HCT116 (cell line): Measurements from ENCODE around the gene SMYD3. TPM values are rescaled to one million over a fixed set of nuclear protein-coding genes. Genes with fewer than 3 reads are reported as not detected.

Source experiments
- ATAC-seq: fragments of 200-7000 bp; cut with Tn5 transposase; 2 replicates; pipeline ENCODE4 v1.9.1; 2020; ENCODE audit warnings: mild to moderate bottlenecking, moderate library complexity
- BruUV-seq: library from RNA; stranded (reverse); fragments of 400-500 nt; replicated peaks from 2 replicates; lab custom pipeline; 2021; lab: Mats Ljungman, UMichigan
- CTCF ChIA-PET: fragments of 300-600 bp; sonication (Branson Sonifier 250); formaldehyde crosslinking; loops from one replicate; lab custom pipeline; 2021; ENCODE audit warnings: antibody characterized with exemption; lab: Charles Lee
- POLR2A ChIA-PET: fragments of 300-600, 350-600 bp; sonication (Branson Sonifier 250); formaldehyde crosslinking; loops from one replicate; lab custom pipeline; 2021; ENCODE audit warnings: antibody characterized with exemption; lab: Charles Lee
- RAD21 ChIA-PET, 2 experiments: fragments of 300-600 bp; sonication (Branson Sonifier 250); formaldehyde crosslinking; loops; one replicate each; lab custom pipeline; 2023; ENCODE audit warnings: low total read pairs in 2 of 2; ENCODE audit not compliant: uncharacterized antibody in 2 of 2, unreplicated experiment in 2 of 2, low non-redundant PET in 1 of 2; lab: Charles Lee
- DNase-seq: peaks from one replicate; pipeline ENCODE4 v3.0.0-alpha.2; 2010; ENCODE audit warnings: low read depth, low spot score
- H2AFZ ChIP-seq: fragments of 200-600 bp; shearing (Covaris generic), sonication (generic); 2 replicates; pipeline ENCODE4 v1.6.1; 2017; ENCODE audit warnings: low read depth, mixed run types, mixed read lengths, antibody characterized with exemption, low read length; ENCODE audit not compliant: poor library complexity, severe bottlenecking
- H3K27ac ChIP-seq: 2 replicates; pipeline ENCODE4 v1.5.1; 2012; ENCODE audit warnings: low read depth, low read length
- H3K27me3 ChIP-seq: fragments of 200-600 bp; sonication (generic); 2 replicates; pipeline ENCODE4 v1.6.1; 2016; ENCODE audit warnings: mixed run types, low read length, mixed read lengths; ENCODE audit not compliant: insufficient read depth
- H3K36me3 ChIP-seq, 2 experiments: fragments of 200-500 bp in 1 of 2; fragments of 200-600 bp in 1 of 2; sonication (Bioruptor generic) in 1 of 2; sonication (generic) in 1 of 2; 2 replicates each; pipeline versions ENCODE4 v1.5.1 to v1.6.1; 2014 to 2016; ENCODE audit warnings: low read length in 2 of 2, inconsistent platforms in 1 of 2, mixed read lengths in 1 of 2, mixed run types in 1 of 2; ENCODE audit not compliant: insufficient read depth in 2 of 2, control insufficient read depth in 1 of 2
- H3K4me1 ChIP-seq, 2 experiments: fragments of 200-600 bp in 1 of 2; sonication (generic) in 1 of 2; 2 replicates each; pipeline versions ENCODE4 v1.5.1 to v1.6.1; 2012 to 2017; ENCODE audit warnings: low read length in 2 of 2, inconsistent platforms in 1 of 2, mild to moderate bottlenecking in 1 of 2, mixed read lengths in 1 of 2, mixed run types in 1 of 2, moderate library complexity in 1 of 2; ENCODE audit not compliant: insufficient read depth in 2 of 2, control insufficient read depth in 1 of 2
- H3K4me2 ChIP-seq: fragments of 200-600 bp; sonication (generic); 2 replicates; pipeline ENCODE4 v1.6.1; 2017; ENCODE audit warnings: mixed run types, low read length, mixed read lengths
- H3K4me3 ChIP-seq, 2 experiments: fragments of 200-600 bp in 1 of 2; sonication (generic) in 1 of 2; replicated peaks in 1 of 2; 2 replicates each; pipeline ENCODE4 v1.5.1; 2011 to 2016; ENCODE audit warnings: low read length in 2 of 2, control low read depth in 1 of 2, low read depth in 1 of 2, mild to moderate bottlenecking in 1 of 2, mixed read lengths in 1 of 2, mixed run types in 1 of 2
- H3K79me2 ChIP-seq: fragments of 200-600 bp; sonication (generic); 2 replicates; pipeline ENCODE4 v1.6.1; 2017; ENCODE audit warnings: mild to moderate bottlenecking, mixed run types, low read length, moderate library complexity, mixed read lengths; ENCODE audit not compliant: insufficient read depth
- H3K9ac ChIP-seq: fragments of 200-600 bp; sonication (generic); 2 replicates; pipeline ENCODE4 v1.6.1; 2016; ENCODE audit warnings: low read length, mixed read lengths
- H3K9me2 ChIP-seq: fragments of 200-600 bp; sonication (generic), shearing (Covaris generic); 2 replicates; pipeline ENCODE4 v1.6.1; 2017; ENCODE audit warnings: mixed run types, mild to moderate bottlenecking, moderate library complexity; ENCODE audit not compliant: insufficient read depth
- H3K9me3 ChIP-seq, 2 experiments: fragments of 200-500 bp in 1 of 2; fragments of 200-600 bp in 1 of 2; sonication (Bioruptor generic) in 1 of 2; sonication (generic) in 1 of 2; 2 replicates each; pipeline ENCODE4 v1.6.1; 2014 to 2017; ENCODE audit warnings: low read length in 2 of 2, mixed read lengths in 2 of 2, inconsistent platforms in 1 of 2, low read depth in 1 of 2, mild to moderate bottlenecking in 1 of 2, mixed run types in 1 of 2, moderate library complexity in 1 of 2; ENCODE audit not compliant: control insufficient read depth in 1 of 2, insufficient read depth in 1 of 2
- H4K20me1 ChIP-seq: fragments of 200-600 bp; sonication (generic), shearing (Covaris generic); 2 replicates; pipeline ENCODE4 v1.6.1; 2017; ENCODE audit warnings: mixed run types, mild to moderate bottlenecking, moderate library complexity; ENCODE audit not compliant: insufficient read depth
- CBX3 ChIP-seq: IDR thresholded peaks from 2 replicates; pipeline ENCODE4 v1.6.1; 2012; ENCODE audit warnings: low read depth
- CTCF ChIP-seq, 3 experiments: fragments of 200-600 bp in 1 of 3; sonication (generic) in 1 of 3; IDR thresholded peaks in 2 of 3; conservative IDR thresholded peaks in 1 of 3; 2 replicates each; pipeline ENCODE4 v1.5.1; 2012 to 2017; ENCODE audit warnings: low read depth in 2 of 3, low read length in 2 of 3, antibody characterized with exemption in 1 of 3, borderline replicate concordance in 1 of 3, control low read depth in 1 of 3, mild to moderate bottlenecking in 1 of 3, mixed read lengths in 1 of 3, mixed run types in 1 of 3, moderate library complexity in 1 of 3; ENCODE audit not compliant: insufficient read depth in 1 of 3
- EGR1 ChIP-seq: IDR thresholded peaks from 2 replicates; pipeline ENCODE4 v1.6.1; 2012; ENCODE audit warnings: low read depth
- ELF1 ChIP-seq: IDR thresholded peaks from 2 replicates; pipeline ENCODE4 v1.6.1; 2012; ENCODE audit warnings: low read depth, borderline replicate concordance
- EZH2 ChIP-seq: fragments of 200-600 bp; sonication (generic); IDR thresholded peaks from 2 replicates; pipeline ENCODE4 v1.6.1; 2017; ENCODE audit warnings: antibody characterized with exemption, mixed run types
- EZH2phosphoT487 ChIP-seq: fragments of 200-600 bp; IDR thresholded peaks from 2 replicates; pipeline ENCODE4 v1.6.1; 2018; ENCODE audit warnings: antibody characterized with exemption, borderline replicate concordance
- JUND ChIP-seq: IDR thresholded peaks from 2 replicates; pipeline ENCODE4 v1.6.1; 2012
- MAX ChIP-seq: IDR thresholded peaks from 2 replicates; pipeline ENCODE4 v1.6.1; 2012
- POLR2A ChIP-seq: IDR thresholded peaks from 2 replicates; pipeline ENCODE4 v1.7.0; 2011; ENCODE audit warnings: borderline replicate concordance; ENCODE audit not compliant: insufficient read depth, insufficient read length; ENCODE audit errors: extremely low read depth
- RAD21 ChIP-seq: IDR thresholded peaks from 2 replicates; pipeline ENCODE4 v1.6.1; 2012; ENCODE audit warnings: low read depth, mild to moderate bottlenecking
- SIN3A ChIP-seq: IDR thresholded peaks from 2 replicates; pipeline ENCODE4 v1.6.1; 2012; ENCODE audit warnings: low read depth
- SP1 ChIP-seq: IDR thresholded peaks from 2 replicates; pipeline ENCODE4 v1.6.1; 2012; ENCODE audit warnings: low read depth
- SRF ChIP-seq: IDR thresholded peaks from 2 replicates; pipeline ENCODE4 v1.6.1; 2012; ENCODE audit warnings: low read depth
- TCF7L2 ChIP-seq: IDR thresholded peaks from 2 replicates; pipeline ENCODE4 v1.7.0; 2011; ENCODE audit warnings: borderline replicate concordance, inconsistent platforms; ENCODE audit not compliant: insufficient read depth, insufficient read length; ENCODE audit errors: extremely low read depth
- YY1 ChIP-seq: IDR thresholded peaks from 2 replicates; pipeline ENCODE4 v1.6.1; 2011; ENCODE audit warnings: low read length, low read depth, moderate library complexity, mild to moderate bottlenecking; ENCODE audit not compliant: insufficient replicate concordance; ENCODE audit errors: extremely low read depth
- ZNF274 ChIP-seq: fragments of 200-500 bp; sonication (Bioruptor generic); IDR thresholded peaks from 2 replicates; pipeline ENCODE4 v1.6.1; 2014; ENCODE audit warnings: mild to moderate bottlenecking, low read depth, low read length, inconsistent platforms
- intact Hi-C: fragments of 100-400 bp; cut with micrococcal nuclease; formaldehyde crosslinking; loops from 2 replicates; pipeline ENCODE4 v1.10.0; 2022
- total RNA-seq: library from RNA; stranded (reverse); gene quantifications from one replicate; pipeline ENCODE4 v1.2.1, GENCODE V29; 2021; ENCODE audit not compliant: unreplicated experiment

SMYD3 gene
- total RNA-seq, 1 experiment from 2014 or later: 33.6 TPM

- H3K4me1 ChIP-seq: no peaks in the 10 kb centered on the region
- no peaks in the 10 kb centered on the region for H3K9me2 ChIP-seq
- no peaks in the 10 kb centered on the region for H3K79me2 ChIP-seq
- H3K27me3 ChIP-seq: no peaks in the 10 kb centered on the region
- no peak for DNase-seq
- no peaks in the 10 kb centered on the region for H3K9me3 ChIP-seq
- ChIA-PET RAD21 (no interaction called here), CTCF (no interaction called here), POLR2A (no interaction called here)
- no peak for ATAC-seq
- TF ChIP-seq TCF7L2: no peak
- no peak for TF ChIP-seq ZNF274
- no peak for TF ChIP-seq SIN3A
- no peak for TF ChIP-seq POLR2A
- no peak for TF ChIP-seq SRF
- TF ChIP-seq RAD21: no peak
- no peak for TF ChIP-seq EZH2phosphoT487
- TF ChIP-seq EGR1: no peak
- no peak overlapping the region for H3K4me3 ChIP-seq
- no peaks in the 10 kb centered on the region for H4K20me1 ChIP-seq
- no peak overlapping the region for H3K4me2 ChIP-seq
- H2AFZ ChIP-seq: no peak overlapping the region
- intact Hi-C loops: no loop called here
- no peak overlapping the region for H3K27ac ChIP-seq
- H3K36me3 ChIP-seq: no peaks in the 10 kb centered on the region
- no TSS peak for BruUV-seq
- H3K9ac ChIP-seq: no peak overlapping the region
Measured at GRCh38 chr1:246039584-246039983, 467.5 kb downstream of the SMYD3 start.

DNA sequence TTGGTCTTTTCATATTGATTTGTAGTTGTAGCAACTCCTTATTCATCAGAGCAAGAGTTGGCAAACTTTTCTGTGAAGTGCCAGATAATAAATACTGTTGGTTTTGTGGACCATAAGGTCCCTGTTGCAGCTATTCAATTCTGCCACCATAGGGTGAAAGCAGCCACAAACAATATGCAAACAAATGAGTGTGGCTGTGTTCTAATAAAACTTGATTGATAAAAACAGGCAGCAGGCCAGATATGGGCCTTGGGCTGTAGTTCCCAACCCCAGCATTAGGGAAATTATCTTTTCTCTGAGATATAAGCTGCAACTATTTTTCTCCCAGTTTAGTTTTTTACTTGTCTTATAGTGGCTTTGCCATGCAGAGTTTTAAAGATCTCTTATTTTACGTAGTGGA lies 469.2 kb downstream of the SMYD3 start:
- Histone ChIP-seq H3K36me3 (no peaks in the 10 kb centered on the region), H3K4me3 (no peak overlapping the region), H3K9ac (no peak overlapping the region), H3K4me2 (no peak overlapping the region), H3K4me1 (no peaks in the 10 kb centered on the region), H2AFZ (no peak overlapping the region), H3K27ac (no peak overlapping the region), H3K9me2 (no peaks in the 10 kb centered on the region), H3K27me3 (no peaks in the 10 kb centered on the region), H3K9me3 (no peaks in the 10 kb centered on the region), H3K79me2 (no peaks in the 10 kb centered on the region), H4K20me1 (no peaks in the 10 kb centered on the region)
- ChIA-PET POLR2A (no interaction called here), RAD21 (no interaction called here), CTCF (no interaction called here)
- BruUV-seq: no TSS peak
- no peak for DNase-seq
- intact Hi-C loops: no loop called here
- no peak for ATAC-seq
- no peak for TF ChIP-seq MAX
- no peak for TF ChIP-seq ZNF274
- no peak for TF ChIP-seq SIN3A
- TF ChIP-seq YY1: no peak
- TF ChIP-seq SP1: no peak
- no peak for TF ChIP-seq EGR1
- TF ChIP-seq POLR2A: no peak
- no peak for TF ChIP-seq ELF1
- no peak for TF ChIP-seq EZH2
- no peak for TF ChIP-seq CTCF (IDR thresholded peaks at IDR 0.05 in 2 of 3, conservative IDR thresholded peaks at IDR 0.05 in 1 of 3; ENCODE audit: borderline replicate concordance in 1 of 3, insufficient read depth in 1 of 3, low read depth in 2 of 3, low read length in 2 of 3)
- no peak for TF ChIP-seq EZH2phosphoT487
- no peak for TF ChIP-seq RAD21
- TF ChIP-seq JUND: no peak
- TF ChIP-seq TCF7L2: no peak
- TF ChIP-seq CBX3: no peak
